Mesothelial cell of epicardium (in vitro differentiated cells): ENCODE measurements around the gene LAMTOR5. TPM values are rescaled to one million over a fixed set of nuclear protein-coding genes. Genes with fewer than 3 reads are reported as not detected.

Experiments
- DNase-seq, 2 experiments: peaks; one replicate each; pipeline ENCODE4 v3.0.0; 2021; ENCODE audit warnings: low spot score in 2 of 2; ENCODE audit not compliant: unreplicated experiment in 2 of 2
- H3K27ac Mint-ChIP-seq: 2 replicates; pipeline ENCODE4 v1.8.0; 2021; ENCODE audit warnings: mixed read lengths
- H3K27me3 Mint-ChIP-seq: 2 replicates; pipeline ENCODE4 v1.8.0; 2021; ENCODE audit warnings: low read depth, mixed read lengths
- H3K36me3 Mint-ChIP-seq: 2 replicates; pipeline ENCODE4 v1.8.0; 2021; ENCODE audit warnings: mixed read lengths
- H3K4me1 Mint-ChIP-seq: 2 replicates; pipeline ENCODE4 v1.8.0; 2021; ENCODE audit warnings: mixed read lengths
- H3K4me3 Mint-ChIP-seq: 2 replicates; pipeline ENCODE4 v1.8.0; 2021; ENCODE audit warnings: mild to moderate bottlenecking, moderate library complexity, mixed read lengths
- H3K9me3 Mint-ChIP-seq: 2 replicates; pipeline ENCODE4 v1.8.0; 2021; ENCODE audit warnings: mixed read lengths
- total RNA-seq: library from RNA; stranded (reverse); gene quantifications from 3 replicates; pipeline ENCODE4 v1.2.1, GENCODE V29; 2021
- TF ChIP-seq, protein P1 (sequence below): fragments of 200-600 bp; sonication (generic); IDR thresholded peaks from one replicate; pipeline ENCODE4 v1.5.0; 2021; ENCODE audit warnings: antibody characterized with exemption; ENCODE audit not compliant: unreplicated experiment

Gene LAMTOR5
- 96.5 to 106 TPM (median 97.8 TPM) in 3 replicates for total RNA-seq

GRCh38 chr1:110407260-110408210 is at the start of gene LAMTOR5:
Gene LAMTOR5, minus strand, starts transcription at chr1:110407694. Its CDS starts 74 bp downstream, at chr1:110407620.
- peak; percentile 66 to 85 for DNase-seq
- TF ChIP-seq, protein P1, sequence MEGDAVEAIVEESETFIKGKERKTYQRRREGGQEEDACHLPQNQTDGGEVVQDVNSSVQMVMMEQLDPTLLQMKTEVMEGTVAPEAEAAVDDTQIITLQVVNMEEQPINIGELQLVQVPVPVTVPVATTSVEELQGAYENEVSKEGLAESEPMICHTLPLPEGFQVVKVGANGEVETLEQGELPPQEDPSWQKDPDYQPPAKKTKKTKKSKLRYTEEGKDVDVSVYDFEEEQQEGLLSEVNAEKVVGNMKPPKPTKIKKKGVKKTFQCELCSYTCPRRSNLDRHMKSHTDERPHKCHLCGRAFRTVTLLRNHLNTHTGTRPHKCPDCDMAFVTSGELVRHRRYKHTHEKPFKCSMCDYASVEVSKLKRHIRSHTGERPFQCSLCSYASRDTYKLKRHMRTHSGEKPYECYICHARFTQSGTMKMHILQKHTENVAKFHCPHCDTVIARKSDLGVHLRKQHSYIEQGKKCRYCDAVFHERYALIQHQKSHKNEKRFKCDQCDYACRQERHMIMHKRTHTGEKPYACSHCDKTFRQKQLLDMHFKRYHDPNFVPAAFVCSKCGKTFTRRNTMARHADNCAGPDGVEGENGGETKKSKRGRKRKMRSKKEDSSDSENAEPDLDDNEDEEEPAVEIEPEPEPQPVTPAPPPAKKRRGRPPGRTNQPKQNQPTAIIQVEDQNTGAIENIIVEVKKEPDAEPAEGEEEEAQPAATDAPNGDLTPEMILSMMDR = no peak
- Mint-ChIP-seq H3K36me3 (no peaks in the 10 kb centered on the region), H3K4me3 (peak within 1 kb of the TSS; percentile 98), H3K4me1 (peaks cover 24% of the 10 kb centered on the region), H3K27me3 (no peaks in the 10 kb centered on the region), H3K27ac (peak within 1 kb of the TSS; percentile 99), H3K9me3 (no peaks in the 10 kb centered on the region)

DNA sequence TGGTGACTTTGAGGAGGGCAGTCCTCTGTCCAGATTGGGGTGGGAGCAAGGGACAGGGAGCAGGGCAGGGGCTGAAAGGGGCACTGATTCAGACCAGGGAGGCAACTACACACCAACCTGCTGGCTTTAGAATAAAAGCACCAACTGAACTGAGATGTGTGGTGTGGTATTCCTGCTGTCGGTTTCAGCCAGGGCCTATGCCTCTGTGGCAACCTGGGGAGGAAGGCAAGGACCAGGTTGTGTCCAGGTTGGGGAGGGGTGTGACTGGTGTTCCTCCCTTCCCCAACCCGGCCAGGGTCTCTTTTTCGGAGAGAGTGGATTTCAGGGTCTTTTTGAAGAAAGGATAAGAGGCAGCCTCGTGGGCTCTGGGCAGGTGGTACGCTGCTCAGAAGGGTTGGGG is 49.7 kb upstream of the LAMTOR5 start:
- Mint-ChIP-seq H3K36me3 (no peaks in the 10 kb centered on the region), H3K9me3 (no peaks in the 10 kb centered on the region), H3K27me3 (peaks cover 2% of the 10 kb centered on the region), H3K4me1 (peaks cover 3% of the 10 kb centered on the region), H3K4me3 (no peak overlapping the region), H3K27ac (no peak overlapping the region)
- DNase-seq = no peak
- TF ChIP-seq, protein P1 = no peak

- no peak overlapping the region for H3K27ac Mint-ChIP-seq
- H3K4me1 Mint-ChIP-seq = peaks cover 3% of the 10 kb centered on the region
- TF ChIP-seq, protein P1 = no peak
- no peak for DNase-seq
- H3K9me3 Mint-ChIP-seq = no peaks in the 10 kb centered on the region
- no peak overlapping the region for H3K4me3 Mint-ChIP-seq
- no peaks in the 10 kb centered on the region for H3K36me3 Mint-ChIP-seq
- peaks cover 14% of the 10 kb centered on the region for H3K27me3 Mint-ChIP-seq
Observed at GRCh38 chr1:110455151-110455550, 47.7 kb upstream of the LAMTOR5 start.

- Mint-ChIP-seq H3K4me3 (no peak overlapping the region), H3K27ac (no peak overlapping the region), H3K27me3 (peaks cover 17% of the 10 kb centered on the region), H3K36me3 (no peaks in the 10 kb centered on the region), H3K4me1 (peaks cover 3% of the 10 kb centered on the region), H3K9me3 (no peaks in the 10 kb centered on the region)
- TF ChIP-seq, protein P1 = no peak
- DNase-seq = no peak
Observed at GRCh38 chr1:110454328-110454727, 46.8 kb upstream of the LAMTOR5 start.

DNA sequence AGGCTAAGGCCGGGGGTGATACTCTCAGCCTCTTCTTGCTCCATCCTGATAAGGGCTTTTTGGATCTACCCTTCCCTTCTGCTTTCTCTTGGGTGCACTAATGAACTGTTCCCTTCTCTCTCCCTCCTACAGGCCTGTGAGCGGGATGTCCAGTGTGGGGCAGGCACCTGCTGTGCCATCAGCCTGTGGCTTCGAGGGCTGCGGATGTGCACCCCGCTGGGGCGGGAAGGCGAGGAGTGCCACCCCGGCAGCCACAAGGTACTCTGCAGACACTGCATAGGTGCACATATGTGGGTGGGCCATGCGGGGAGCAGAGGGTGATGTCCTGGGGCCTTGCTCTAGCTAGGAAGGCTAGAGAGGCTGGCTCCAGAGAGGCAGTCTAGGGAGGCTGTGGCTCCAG is 46.3 kb upstream of the LAMTOR5 start:
- TF ChIP-seq, protein P1 = no peak
- Mint-ChIP-seq H3K36me3 (no peaks in the 10 kb centered on the region), H3K4me3 (no peak overlapping the region), H3K27ac (no peak overlapping the region), H3K9me3 (no peaks in the 10 kb centered on the region), H3K4me1 (peaks cover 3% of the 10 kb centered on the region), H3K27me3 (peaks cover 17% of the 10 kb centered on the region)
- no peak for DNase-seq
